Activated T-helper 2 cell treated with anti-CD3 and anti-CD28 coated beads, Interferon-gamma antibody, Interleukin-2, Interleukin-4, amounts not matched to agents 10 μg/mL and 5 μg/mL and 100 μg/mL, durations not matched to agents 14 hours and 24 hours and 36 hours (primary cell): ENCODE data around the gene ZFP69. TPM values are rescaled to one million over a fixed set of nuclear protein-coding genes. Genes with fewer than 3 reads are reported as not detected.
"Not testable (repeated sequence)": the region's sequence is repeated elsewhere in the genome, so short reads cannot be mapped to it uniquely, and the experiment has no call there.

Experiments used
- DNase-seq: peaks from one replicate; pipeline ENCODE4 v3.0.0; 2021; ENCODE audit warnings: low spot score
- H3K27ac Mint-ChIP-seq: one replicate; pipeline ENCODE4 v1.8.0; 2021; ENCODE audit warnings: mixed read lengths
- H3K27me3 Mint-ChIP-seq: one replicate; pipeline ENCODE4 v1.8.0; 2021; ENCODE audit warnings: low read depth, mixed read lengths
- H3K36me3 Mint-ChIP-seq: one replicate; pipeline ENCODE4 v1.8.0; 2021; ENCODE audit warnings: low read depth, mixed read lengths
- H3K4me1 Mint-ChIP-seq: one replicate; pipeline ENCODE4 v1.8.0; 2021; ENCODE audit warnings: low read depth, mixed read lengths
- H3K4me3 Mint-ChIP-seq: one replicate; pipeline ENCODE4 v1.8.0; 2021; ENCODE audit warnings: low read depth, mild to moderate bottlenecking, moderate library complexity, mixed read lengths
- H3K9me3 Mint-ChIP-seq: one replicate; pipeline ENCODE4 v1.8.0; 2021; ENCODE audit warnings: mixed read lengths
- intact Hi-C: fragments of 100-400 bp; cut with micrococcal nuclease; formaldehyde crosslinking; loops from one replicate; pipeline ENCODE4 v1.15.1; 2023
- total RNA-seq: library from RNA; stranded (reverse); gene quantifications from 2 replicates; pipeline ENCODE4 v1.2.3, GENCODE V29; 2022

The ZFP69 gene
- total RNA-seq, 1 donor from 2014 or later = 3.3 TPM

DNA sequence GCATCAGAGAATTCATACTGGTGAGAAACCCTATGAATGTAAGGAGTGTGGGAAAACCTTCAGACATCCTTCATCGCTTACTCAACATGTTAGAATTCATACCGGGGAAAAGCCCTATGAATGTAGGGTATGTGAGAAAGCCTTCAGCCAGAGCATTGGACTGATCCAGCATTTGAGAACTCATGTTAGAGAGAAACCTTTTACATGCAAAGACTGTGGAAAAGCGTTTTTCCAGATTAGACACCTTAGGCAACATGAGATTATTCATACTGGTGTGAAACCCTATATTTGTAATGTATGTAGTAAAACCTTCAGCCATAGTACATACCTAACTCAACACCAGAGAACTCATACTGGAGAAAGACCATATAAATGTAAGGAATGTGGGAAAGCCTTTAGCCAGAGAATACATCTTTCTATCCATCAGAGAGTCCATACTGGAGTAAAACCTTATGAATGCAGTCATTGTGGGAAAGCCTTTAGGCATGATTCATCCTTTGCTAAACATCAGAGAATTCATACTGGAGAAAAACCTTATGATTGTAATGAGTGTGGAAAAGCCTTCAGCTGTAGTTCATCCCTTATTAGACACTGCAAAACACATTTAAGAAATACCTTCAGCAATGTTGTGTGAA lies 14.0 kb upstream of the ZFP69 start:
- no peak overlapping the region for H3K27ac Mint-ChIP-seq
- H3K36me3 Mint-ChIP-seq = peaks cover 73% of the 10 kb centered on the region
- H3K4me3 Mint-ChIP-seq = no peak overlapping the region
- peaks cover 81% of the 10 kb centered on the region for H3K9me3 Mint-ChIP-seq
- intact Hi-C loops = no loop called here
- no peaks in the 10 kb centered on the region for H3K4me1 Mint-ChIP-seq
- DNase-seq = no peak
- H3K27me3 Mint-ChIP-seq = no peaks in the 10 kb centered on the region

DNA sequence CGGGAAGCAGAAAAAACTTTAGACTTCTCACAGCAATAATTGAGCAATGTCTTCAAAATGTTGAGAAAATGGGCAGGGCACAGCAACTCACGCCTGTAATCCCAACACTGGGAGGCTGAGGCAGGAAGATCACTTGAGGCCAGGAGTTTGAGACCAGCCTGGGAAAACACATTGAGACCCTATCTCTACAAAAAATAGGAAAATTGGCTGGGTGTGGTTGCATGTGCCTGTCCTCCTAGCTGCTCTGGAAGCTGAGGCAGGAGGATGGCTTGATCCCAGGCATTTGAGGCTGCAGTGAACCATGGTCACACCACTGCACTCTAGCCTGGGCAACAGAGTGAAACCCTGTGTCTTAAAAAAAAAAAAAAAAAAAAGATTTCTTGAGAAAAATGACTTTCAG lies 7.8 kb upstream of the ZFP69 start:
- no peak for DNase-seq
- H3K9me3 Mint-ChIP-seq = peaks cover 83% of the 10 kb centered on the region
- H3K27me3 Mint-ChIP-seq = no peaks in the 10 kb centered on the region
- no peak overlapping the region for H3K4me3 Mint-ChIP-seq
- H3K4me1 Mint-ChIP-seq = no peaks in the 10 kb centered on the region
- intact Hi-C loops = no loop called here
- H3K27ac Mint-ChIP-seq = no peak overlapping the region
- H3K36me3 Mint-ChIP-seq = peaks cover 40% of the 10 kb centered on the region

DNA sequence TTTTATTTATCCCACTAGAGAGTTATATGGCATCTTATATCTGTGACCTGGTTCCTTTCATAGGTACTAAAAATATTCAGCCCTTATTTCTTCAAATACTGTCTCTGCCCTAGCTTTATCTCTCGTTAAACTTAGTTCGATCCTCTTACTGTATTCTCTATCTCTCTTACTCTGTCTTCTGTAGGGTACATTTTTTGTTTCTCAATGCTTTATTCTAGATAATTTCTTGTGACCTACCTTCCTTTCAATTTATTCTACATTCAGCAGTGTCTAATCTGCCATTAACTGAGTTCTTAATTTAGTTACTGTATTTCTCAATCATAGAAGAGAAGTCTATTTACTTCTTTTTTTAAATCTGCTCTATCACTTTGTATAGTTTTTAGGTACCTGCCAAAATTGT lies 1.8 kb upstream of the ZFP69 start:
- DNase-seq = no peak

DNA sequence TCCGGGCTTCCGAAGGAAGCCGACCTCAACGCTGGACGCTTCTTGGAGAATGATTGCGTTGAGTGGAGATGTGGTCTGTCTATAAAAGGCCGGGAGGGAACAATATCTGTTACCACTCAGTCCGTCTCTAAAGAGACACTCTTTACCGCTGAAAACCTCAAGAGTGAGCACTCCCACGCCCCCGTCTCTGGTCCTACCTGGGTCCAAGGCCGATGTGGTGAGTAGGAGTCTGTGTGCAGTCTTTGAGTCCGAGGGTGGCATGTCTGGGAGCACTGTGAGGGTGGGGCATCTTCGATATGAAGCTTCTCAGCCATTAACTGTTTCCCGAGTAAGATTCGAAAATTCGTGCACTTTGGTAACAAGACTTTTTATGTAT lies 576 bp downstream of the ZFP69 start:
- Mint-ChIP-seq H3K4me3 (peak overlapping the region; percentile 76), H3K9me3 (peaks cover 44% of the 10 kb centered on the region), H3K36me3 (peaks cover 32% of the 10 kb centered on the region), H3K27me3 (no peaks in the 10 kb centered on the region), H3K27ac (peak overlapping the region; percentile 27), H3K4me1 (peaks cover 14% of the 10 kb centered on the region)
- intact Hi-C loops = no loop called here
- DNase-seq = no peak

More for the DNA sequence above, 1.8 kb upstream of the ZFP69 start:
- Mint-ChIP-seq H3K9me3 (peaks cover 37% of the 10 kb centered on the region), H3K27me3 (no peaks in the 10 kb centered on the region), H3K4me1 (peaks cover 14% of the 10 kb centered on the region), H3K27ac (no peak overlapping the region), H3K36me3 (peaks cover 12% of the 10 kb centered on the region), H3K4me3 (no peak overlapping the region)
- intact Hi-C loops = no loop called here

DNA sequence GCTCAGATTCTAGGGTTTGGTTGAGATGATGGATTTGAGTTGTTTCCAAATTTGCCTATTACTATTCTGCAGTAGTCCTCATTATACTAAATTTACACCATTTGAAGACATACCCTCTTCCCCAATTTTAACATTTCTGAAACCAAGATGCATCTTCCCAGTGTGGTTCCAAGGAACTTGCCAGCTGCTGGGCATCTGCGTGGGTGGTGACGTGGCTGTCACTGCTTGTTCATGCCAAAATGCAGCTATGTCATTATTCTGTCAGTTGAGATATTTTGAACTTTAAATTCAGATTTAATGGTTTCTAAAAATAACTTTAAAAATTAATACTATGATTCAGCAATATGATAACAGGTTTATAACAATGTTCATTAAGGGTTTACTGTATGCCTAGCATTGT lies 1.2 kb downstream of the ZFP69 start:
- intact Hi-C loops = no loop called here
- Mint-ChIP-seq H3K27me3 (no peaks in the 10 kb centered on the region), H3K4me3 (peak overlapping the region; percentile 76), H3K4me1 (peaks cover 14% of the 10 kb centered on the region), H3K9me3 (peaks cover 41% of the 10 kb centered on the region), H3K27ac (no peak overlapping the region), H3K36me3 (peaks cover 37% of the 10 kb centered on the region)
- DNase-seq = no peak

DNA sequence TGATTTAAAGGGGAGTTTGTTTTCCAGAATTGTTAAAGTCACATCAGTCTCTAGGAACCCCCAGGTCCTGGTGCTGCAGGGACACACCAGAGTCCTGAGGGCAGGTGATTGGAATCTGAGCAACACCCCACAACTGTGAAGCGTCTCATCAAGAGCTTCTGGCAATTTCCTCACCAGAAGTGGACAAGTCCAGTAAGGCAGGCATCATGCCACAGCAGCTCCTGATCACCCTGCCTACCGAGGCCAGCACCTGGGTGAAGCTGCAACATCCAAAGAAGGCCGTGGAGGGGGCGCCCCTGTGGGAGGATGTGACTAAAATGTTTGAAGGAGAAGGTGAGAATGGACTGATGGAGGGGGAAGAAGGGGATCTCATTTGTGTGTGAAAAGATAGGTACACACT lies 2.1 kb downstream of the ZFP69 start:
- intact Hi-C loops = no loop called here
- Mint-ChIP-seq H3K4me1 (peaks cover 14% of the 10 kb centered on the region), H3K4me3 (no peak overlapping the region), H3K27ac (no peak overlapping the region), H3K27me3 (no peaks in the 10 kb centered on the region), H3K36me3 (peaks cover 44% of the 10 kb centered on the region), H3K9me3 (peaks cover 38% of the 10 kb centered on the region)
- no peak for DNase-seq

DNA sequence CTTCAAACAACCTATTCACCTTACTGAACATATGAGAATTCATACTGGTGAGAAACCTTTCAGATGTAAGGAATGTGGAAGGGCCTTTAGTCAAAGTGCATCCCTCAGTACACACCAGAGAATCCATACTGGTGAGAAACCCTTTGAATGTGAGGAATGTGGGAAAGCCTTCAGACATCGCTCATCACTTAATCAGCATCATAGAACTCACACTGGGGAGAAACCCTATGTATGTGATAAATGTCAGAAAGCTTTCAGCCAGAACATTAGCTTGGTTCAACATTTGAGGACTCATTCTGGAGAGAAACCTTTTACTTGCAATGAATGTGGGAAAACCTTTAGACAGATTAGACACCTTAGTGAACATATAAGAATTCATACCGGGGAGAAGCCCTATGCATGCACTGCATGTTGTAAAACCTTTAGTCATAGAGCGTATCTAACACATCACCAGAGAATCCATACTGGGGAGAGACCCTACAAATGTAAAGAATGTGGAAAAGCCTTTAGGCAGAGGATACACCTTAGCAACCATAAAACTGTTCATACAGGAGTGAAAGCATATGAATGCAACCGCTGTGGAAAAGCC lies 18.3 kb downstream of the ZFP69 start:
- Mint-ChIP-seq H3K4me1 (no peaks in the 10 kb centered on the region), H3K27ac (no peak overlapping the region), H3K9me3 (peaks cover 75% of the 10 kb centered on the region), H3K36me3 (peaks cover 76% of the 10 kb centered on the region), H3K4me3 (no peak overlapping the region), H3K27me3 (no peaks in the 10 kb centered on the region)
- intact Hi-C loops = no loop called here
- DNase-seq = no peak

DNA sequence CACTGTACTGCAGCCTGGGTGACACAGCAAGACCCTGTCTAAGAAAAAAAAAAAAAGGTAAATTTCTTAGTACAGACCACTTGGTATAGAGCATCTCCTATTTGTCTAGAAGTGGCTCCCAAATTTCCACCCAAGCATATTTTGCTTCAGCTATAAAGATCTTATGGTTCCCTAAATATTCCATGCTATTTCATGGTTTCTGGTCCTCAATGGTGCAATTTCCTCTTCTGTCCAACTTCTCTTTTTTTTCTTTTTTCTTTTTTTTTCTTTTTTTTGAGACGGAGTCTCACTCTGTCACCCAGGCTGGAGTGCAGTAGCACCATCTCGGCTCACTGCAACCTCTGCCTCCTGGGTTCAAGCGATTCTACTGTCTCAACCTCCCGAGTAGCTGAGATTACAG lies 25.6 kb downstream of the ZFP69 start:
- Mint-ChIP-seq H3K36me3 (peaks cover 63% of the 10 kb centered on the region), H3K9me3 (peaks cover 74% of the 10 kb centered on the region)
- DNase-seq, H3K27ac Mint-ChIP-seq, intact Hi-C loops, H3K4me1 Mint-ChIP-seq, H3K4me3 Mint-ChIP-seq, H3K27me3 Mint-ChIP-seq: not testable (repeated sequence)

DNA sequence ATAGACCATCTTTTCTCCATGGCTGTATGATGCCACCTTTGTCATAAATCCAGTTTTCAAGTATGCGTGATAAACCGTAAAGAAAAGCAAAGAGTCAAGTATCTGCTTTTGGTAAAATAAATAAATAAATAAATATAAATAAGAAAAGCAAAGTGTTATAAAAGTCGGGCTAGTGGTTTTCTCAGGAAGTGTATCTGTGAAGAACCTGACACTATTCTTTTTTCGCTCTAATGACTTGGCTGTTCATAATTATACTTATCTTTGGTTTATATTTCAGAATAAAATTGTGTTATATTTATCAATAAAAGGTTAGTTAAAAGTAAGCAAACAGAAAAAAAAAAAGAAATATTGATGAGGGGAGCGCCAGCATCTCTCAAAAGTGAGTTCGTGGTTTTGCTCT lies 30.9 kb downstream of the ZFP69 start:
- H3K27ac Mint-ChIP-seq = peak overlapping the region; percentile 76
- H3K27me3 Mint-ChIP-seq = no peaks in the 10 kb centered on the region
- H3K4me3 Mint-ChIP-seq = peak overlapping the region; percentile 83
- peaks cover 67% of the 10 kb centered on the region for H3K36me3 Mint-ChIP-seq
- peaks cover 56% of the 10 kb centered on the region for H3K9me3 Mint-ChIP-seq
- H3K4me1 Mint-ChIP-seq = peaks cover 10% of the 10 kb centered on the region
- intact Hi-C loops = loop anchor here (1.0 kb wide), 1 partner anchor 57 kb away; no protein-coding TSS in a partner anchor
- no peak for DNase-seq

DNA sequence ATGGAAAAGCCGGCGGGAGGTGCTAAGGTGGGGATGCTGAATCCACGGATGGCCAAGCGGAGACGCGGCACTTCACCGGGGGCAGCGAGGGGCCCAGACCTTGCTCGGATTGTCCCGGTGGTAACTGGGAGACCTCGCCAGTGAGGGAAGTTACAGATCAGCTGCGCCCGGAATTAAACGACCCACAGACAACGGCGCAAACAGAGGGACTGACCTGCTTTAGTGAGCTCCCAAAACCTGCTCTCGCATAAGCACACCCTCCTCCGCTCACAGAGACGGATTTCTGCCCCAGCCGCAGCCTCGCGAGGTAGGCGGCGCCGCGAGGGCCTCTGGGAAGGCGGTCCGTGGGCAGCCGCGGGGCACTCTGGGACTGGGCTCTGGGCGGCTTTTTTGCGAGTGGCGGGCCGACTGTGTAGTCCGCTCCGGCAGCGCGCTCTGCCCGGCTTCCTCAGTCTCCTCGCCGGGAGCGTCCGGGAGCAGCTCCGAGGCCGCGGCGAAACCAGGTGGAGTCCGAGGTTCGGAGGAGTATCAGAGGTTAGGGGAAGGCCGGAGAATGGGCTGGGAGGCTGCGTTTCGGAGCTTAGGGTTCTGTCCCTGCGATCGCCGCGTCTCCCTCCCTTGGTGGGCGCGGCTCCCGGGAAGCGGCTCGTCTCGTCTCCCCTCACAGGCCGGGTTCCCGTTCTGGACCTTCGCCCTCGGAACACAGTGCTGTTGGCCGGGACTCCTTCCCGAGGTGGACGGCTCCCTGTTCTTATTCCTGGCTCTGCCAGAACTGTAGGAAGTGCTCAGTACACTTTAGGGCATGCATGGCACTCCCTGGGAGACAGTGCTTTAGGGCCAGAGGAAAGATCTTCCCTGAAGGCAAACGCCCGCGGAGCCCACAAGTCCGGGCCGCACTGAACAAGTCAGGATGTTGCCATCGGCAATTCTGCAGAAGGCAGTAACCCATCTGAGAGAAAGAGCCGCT lies 31.6 kb downstream of the ZFP69 start, which contains the start of gene EXO5:
Gene EXO5, plus strand, starts transcription at position 393 of the 967 bp plus-strand sequence. CDS start 5,778 bp downstream, outside the sequence.
- Mint-ChIP-seq H3K9me3 (peaks cover 53% of the 10 kb centered on the region), H3K27ac (peak within 1 kb of the TSS; percentile 76), H3K4me1 (peaks cover 10% of the 10 kb centered on the region), H3K27me3 (no peaks in the 10 kb centered on the region), H3K4me3 (peak within 1 kb of the TSS; percentile 83), H3K36me3 (peaks cover 66% of the 10 kb centered on the region)
- peak; percentile 82 for DNase-seq
- intact Hi-C loops = loop anchor here (1.0 kb wide), 2 partner anchors 23 to 57 kb away; partner anchors contain the start of gene ZNF684

DNA sequence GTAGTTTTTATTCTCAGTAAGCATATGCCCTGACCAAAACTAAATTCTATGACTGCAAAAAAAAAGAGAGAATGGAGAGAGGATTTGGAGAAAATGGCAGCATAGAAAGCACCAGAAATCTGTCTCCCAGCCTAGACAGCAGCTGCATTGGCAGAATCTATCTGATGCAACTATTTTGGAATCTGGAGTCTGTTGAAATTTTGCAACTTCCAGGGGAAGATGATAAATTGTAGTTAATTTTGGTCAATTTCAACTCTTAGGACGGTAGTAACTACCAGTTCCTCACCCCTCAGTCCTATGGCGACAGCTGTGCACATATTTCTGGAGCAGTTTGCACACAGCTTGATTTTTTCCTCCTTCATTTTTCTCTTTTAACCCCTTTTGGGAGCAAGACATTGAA lies 42.4 kb downstream of the ZFP69 start:
- H3K9me3 Mint-ChIP-seq = peaks cover 73% of the 10 kb centered on the region

DNA sequence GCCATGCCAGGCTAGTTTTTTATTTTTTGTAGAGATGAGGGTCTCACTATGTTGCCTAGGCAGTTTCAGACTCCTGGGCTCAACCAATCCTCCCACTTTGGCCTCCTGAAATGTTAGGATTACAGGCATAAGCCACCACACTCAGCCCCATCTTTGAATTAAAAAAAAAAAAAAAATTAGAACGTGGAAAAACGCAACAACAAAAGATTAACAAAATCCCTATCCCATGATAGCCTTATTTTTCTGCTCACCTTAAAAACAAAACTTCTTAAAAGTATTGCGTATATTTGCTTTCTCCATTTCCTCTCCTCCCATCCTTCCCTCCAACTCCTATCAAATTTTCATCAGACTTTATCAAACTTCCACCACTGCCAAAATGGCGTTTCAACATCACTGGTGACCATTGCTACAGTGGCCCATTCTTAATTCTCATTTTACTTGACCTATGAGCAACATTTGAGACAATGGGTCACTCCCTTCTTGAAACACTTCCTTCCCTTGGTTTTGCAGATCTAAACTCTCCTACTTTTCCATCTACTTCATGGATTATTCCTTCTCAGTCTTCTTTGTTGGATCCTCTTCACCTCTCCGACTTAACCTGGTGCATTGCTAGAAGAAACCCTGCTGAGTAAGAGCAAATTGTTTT lies 53.8 kb downstream of the ZFP69 start:
- intact Hi-C loops = loop anchor here (1.0 kb wide), 2 partner anchors 22 to 81 kb away; partner anchors contain the start of gene ZFP69B
- peak overlapping the region; percentile 97 for H3K4me3 Mint-ChIP-seq
- H3K27me3 Mint-ChIP-seq = no peaks in the 10 kb centered on the region
- H3K4me1 Mint-ChIP-seq = peaks cover 20% of the 10 kb centered on the region
- no peak for DNase-seq
- peaks cover 23% of the 10 kb centered on the region for H3K36me3 Mint-ChIP-seq
- peaks cover 38% of the 10 kb centered on the region for H3K9me3 Mint-ChIP-seq
- H3K27ac Mint-ChIP-seq = peak overlapping the region; percentile 91

More for the DNA sequence above, 42.4 kb downstream of the ZFP69 start:
- Mint-ChIP-seq H3K4me1 (no peaks in the 10 kb centered on the region), H3K27me3 (no peaks in the 10 kb centered on the region), H3K27ac (no peak overlapping the region), H3K36me3 (peaks cover 32% of the 10 kb centered on the region), H3K4me3 (no peak overlapping the region)
- DNase-seq = no peak
- intact Hi-C loops = no loop called here
